KMS-11 (cell line): ENCODE measurements around the gene PIK3CA.

ENCODE experiments used
- H2AFZ ChIP-seq: fragments of 200-600 bp; sonication (generic); 2 replicates; pipeline ENCODE4 v1.6.1; 2016; ENCODE audit warnings: antibody characterized with exemption, mixed run types, low read depth
- H3K27ac ChIP-seq: fragments of 200-600 bp; sonication (generic); 2 replicates; pipeline ENCODE4 v1.6.1; 2016; ENCODE audit warnings: mild to moderate bottlenecking, mixed run types
- H3K27me3 ChIP-seq: fragments of 200-600 bp; sonication (generic); 2 replicates; pipeline ENCODE4 v1.6.1; 2017; ENCODE audit warnings: mild to moderate bottlenecking, low read depth, mixed run types, moderate library complexity; ENCODE audit not compliant: insufficient read depth
- H3K36me3 ChIP-seq: fragments of 200-600 bp; sonication (generic); 2 replicates; pipeline ENCODE4 v1.6.1; 2017; ENCODE audit warnings: mild to moderate bottlenecking, mixed run types; ENCODE audit not compliant: insufficient read depth
- H3K4me1 ChIP-seq: fragments of 200-600 bp; sonication (generic); 2 replicates; pipeline ENCODE4 v1.6.1; 2016; ENCODE audit warnings: mild to moderate bottlenecking, low read depth, mixed run types; ENCODE audit not compliant: poor library complexity, severe bottlenecking
- H3K4me2 ChIP-seq: fragments of 200-600 bp; sonication (generic); 2 replicates; pipeline ENCODE4 v1.7.0; 2016; ENCODE audit warnings: mild to moderate bottlenecking, mixed run types
- H3K4me3 ChIP-seq: fragments of 200-600 bp; sonication (generic); IDR thresholded peaks from 2 replicates; pipeline ENCODE4 v1.6.1; 2017; ENCODE audit warnings: low read depth, low read length, mixed read lengths; ENCODE audit not compliant: insufficient read depth
- H3K79me2 ChIP-seq: fragments of 200-600 bp; sonication (generic); 2 replicates; pipeline ENCODE4 v1.6.1; 2016; ENCODE audit warnings: low read depth, mixed run types; ENCODE audit not compliant: insufficient read depth
- H3K9ac ChIP-seq: fragments of 200-600 bp; sonication (generic); 2 replicates; pipeline ENCODE4 v1.6.1; 2016; ENCODE audit warnings: mild to moderate bottlenecking, mixed run types
- H4K20me1 ChIP-seq: fragments of 200-600 bp; sonication (generic); 2 replicates; pipeline ENCODE4 v1.6.1; 2016; ENCODE audit warnings: mild to moderate bottlenecking, mixed run types; ENCODE audit not compliant: insufficient read depth
- TF ChIP-seq, protein P1 (sequence below): fragments of 200-600 bp; sonication (generic); conservative IDR thresholded peaks from 2 replicates; pipeline ENCODE4 v1.6.1; 2017; ENCODE audit warnings: low read depth, mild to moderate bottlenecking, antibody characterized with exemption, low read length, moderate library complexity, mixed read lengths

PIK3CA gene

DNA sequence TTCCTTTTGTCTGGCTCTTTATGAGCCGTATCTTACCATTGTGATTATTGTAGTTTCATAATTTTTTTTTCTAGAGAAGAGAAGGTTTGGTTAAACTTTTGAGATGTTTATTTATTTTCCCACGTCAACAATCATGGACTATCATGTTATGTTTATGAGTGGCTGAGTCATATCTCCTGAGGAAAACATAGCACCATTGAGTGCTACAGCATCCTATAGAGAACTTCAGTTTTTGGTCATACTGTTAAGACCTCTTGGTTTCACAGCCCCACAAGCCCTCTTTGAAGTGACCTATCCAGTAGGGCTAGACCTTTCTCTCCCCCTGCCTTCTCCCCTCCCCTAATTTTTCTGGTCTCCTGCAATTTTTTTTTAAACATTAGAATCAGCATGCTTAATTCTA is 20.8 kb downstream of the PIK3CA start:
- Histone ChIP-seq H3K9ac (no peak overlapping the region), H3K79me2 (peaks cover 10% of the 10 kb centered on the region; the same call in 1 of the 2 replicates), H3K27ac (no peak overlapping the region), H2AFZ (no peak overlapping the region), H3K4me3 (no peak overlapping the region), H3K36me3 (no peaks in the 10 kb centered on the region), H4K20me1 (no peaks in the 10 kb centered on the region), H3K27me3 (no peaks in the 10 kb centered on the region), H3K4me1 (peaks cover 19% of the 10 kb centered on the region), H3K4me2 (no peak overlapping the region)
- TF ChIP-seq, protein P1, sequence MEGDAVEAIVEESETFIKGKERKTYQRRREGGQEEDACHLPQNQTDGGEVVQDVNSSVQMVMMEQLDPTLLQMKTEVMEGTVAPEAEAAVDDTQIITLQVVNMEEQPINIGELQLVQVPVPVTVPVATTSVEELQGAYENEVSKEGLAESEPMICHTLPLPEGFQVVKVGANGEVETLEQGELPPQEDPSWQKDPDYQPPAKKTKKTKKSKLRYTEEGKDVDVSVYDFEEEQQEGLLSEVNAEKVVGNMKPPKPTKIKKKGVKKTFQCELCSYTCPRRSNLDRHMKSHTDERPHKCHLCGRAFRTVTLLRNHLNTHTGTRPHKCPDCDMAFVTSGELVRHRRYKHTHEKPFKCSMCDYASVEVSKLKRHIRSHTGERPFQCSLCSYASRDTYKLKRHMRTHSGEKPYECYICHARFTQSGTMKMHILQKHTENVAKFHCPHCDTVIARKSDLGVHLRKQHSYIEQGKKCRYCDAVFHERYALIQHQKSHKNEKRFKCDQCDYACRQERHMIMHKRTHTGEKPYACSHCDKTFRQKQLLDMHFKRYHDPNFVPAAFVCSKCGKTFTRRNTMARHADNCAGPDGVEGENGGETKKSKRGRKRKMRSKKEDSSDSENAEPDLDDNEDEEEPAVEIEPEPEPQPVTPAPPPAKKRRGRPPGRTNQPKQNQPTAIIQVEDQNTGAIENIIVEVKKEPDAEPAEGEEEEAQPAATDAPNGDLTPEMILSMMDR: no peak

DNA sequence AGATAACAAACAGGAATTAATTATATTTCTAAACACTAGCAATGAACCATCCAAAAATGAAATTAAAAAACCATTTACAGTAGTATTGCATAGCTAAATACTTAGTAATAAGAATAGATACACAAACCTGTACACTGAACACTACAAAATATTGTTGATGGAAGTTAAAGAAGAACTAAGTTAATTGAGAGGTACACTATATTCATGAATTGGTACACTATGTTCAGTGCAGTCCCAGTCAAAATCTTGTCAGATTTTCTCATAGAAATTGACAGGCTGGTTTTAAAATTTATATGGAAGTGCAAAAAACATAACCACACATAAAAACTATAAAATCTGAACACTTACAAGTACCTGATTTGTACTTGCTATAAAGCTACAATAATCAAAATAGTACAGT is 24.4 kb downstream of the PIK3CA start:
- H3K4me3 ChIP-seq: no peak overlapping the region
- H3K27ac ChIP-seq: no peak overlapping the region
- no peaks in the 10 kb centered on the region for H3K27me3 ChIP-seq
- H3K4me2 ChIP-seq: no peak overlapping the region
- no peaks in the 10 kb centered on the region for H4K20me1 ChIP-seq
- peaks cover 10% of the 10 kb centered on the region; the same call in 1 of the 2 replicates for H3K79me2 ChIP-seq
- H3K36me3 ChIP-seq: no peaks in the 10 kb centered on the region
- H3K9ac ChIP-seq: no peak overlapping the region
- TF ChIP-seq, protein P1: no peak
- H2AFZ ChIP-seq: no peak overlapping the region
- H3K4me1 ChIP-seq: peaks cover 26% of the 10 kb centered on the region

DNA sequence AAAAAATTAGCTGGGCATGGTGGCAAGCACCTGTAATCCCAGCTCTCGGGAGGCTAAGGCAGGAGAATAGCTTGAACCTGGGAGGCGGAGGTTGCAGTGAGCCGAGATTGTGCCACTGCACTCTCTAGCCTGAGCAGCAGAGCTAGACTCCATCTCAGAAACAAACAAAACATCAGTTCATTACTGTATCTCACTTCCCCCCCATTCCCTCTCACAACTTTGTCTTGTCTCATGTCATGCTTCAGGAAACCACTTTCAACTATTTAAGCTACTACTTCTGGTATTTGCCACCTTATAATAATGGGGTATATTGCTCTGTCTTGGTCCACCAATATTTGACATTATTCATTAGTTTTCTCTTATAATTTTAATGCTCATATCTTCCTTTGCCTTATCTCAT is 26.2 kb downstream of the PIK3CA start:
- H3K4me3 ChIP-seq: no peak overlapping the region
- H4K20me1 ChIP-seq: no peaks in the 10 kb centered on the region
- H2AFZ ChIP-seq: no peak overlapping the region
- no peaks in the 10 kb centered on the region for H3K27me3 ChIP-seq
- TF ChIP-seq, protein P1: no peak
- H3K36me3 ChIP-seq: no peaks in the 10 kb centered on the region
- peaks cover 6% of the 10 kb centered on the region; the same call in 1 of the 2 replicates for H3K79me2 ChIP-seq
- peaks cover 26% of the 10 kb centered on the region for H3K4me1 ChIP-seq
- peak overlapping the region; percentile 21; the same call in 1 of the 2 replicates for H3K27ac ChIP-seq
- no peak overlapping the region for H3K9ac ChIP-seq
- peak overlapping the region; percentile 40 for H3K4me2 ChIP-seq

- peak overlapping the region; percentile 40 for H3K4me2 ChIP-seq
- H3K79me2 ChIP-seq: 0 out of 2 replicates have a peak, but pooled peaks cover 4% of the 10 kb centered on the region
Observed at GRCh38 chr3:179174898-179175297, 26.7 kb downstream of the PIK3CA start.

More at GRCh38 chr3:179174898-179175297, 26.7 kb downstream of the PIK3CA start:
- Histone ChIP-seq H3K9ac (no peak overlapping the region), H3K4me3 (no peak overlapping the region), H3K27me3 (no peaks in the 10 kb centered on the region), H4K20me1 (no peaks in the 10 kb centered on the region), H2AFZ (no peak overlapping the region), H3K36me3 (no peaks in the 10 kb centered on the region), H3K4me1 (peaks cover 31% of the 10 kb centered on the region), H3K27ac (peak overlapping the region; percentile 21; the same call in 1 of the 2 replicates)
- TF ChIP-seq, protein P1: no peak
